ENCODE measurements around the gene KRT72.
"Not testable (repeated sequence)": the region's sequence is repeated elsewhere in the genome, so short reads cannot be mapped to it uniquely, and the experiment has no call there.

KRT72 gene

DNA sequence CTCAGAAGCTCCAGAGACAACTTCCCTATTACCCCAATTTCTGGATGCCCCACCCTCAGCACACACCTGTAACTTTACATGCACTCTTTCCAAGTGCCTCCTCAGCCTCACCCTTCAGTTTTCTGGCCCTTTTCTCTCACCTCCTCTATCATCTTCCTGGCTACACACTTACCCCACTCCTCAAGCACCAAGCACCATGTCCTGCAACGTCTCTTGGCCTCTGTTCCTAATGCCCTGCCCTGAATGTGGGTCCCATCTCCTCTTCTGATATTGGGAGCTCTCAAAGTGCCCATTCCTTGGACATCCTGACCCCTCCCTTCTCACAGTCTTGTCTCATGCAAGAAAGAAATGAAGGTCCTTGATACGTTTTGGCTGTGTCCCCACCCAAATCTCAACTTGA, 1.2 kb downstream of the KRT72 start:
- Histone ChIP-seq H3K4me1 (ENCODE audit: low read length) (no peaks in the 10 kb centered on the region), H3K36me3 (replicated peaks; ENCODE audit: low read depth, low read length) (no peaks in the 10 kb centered on the region), H3K27me3 (ENCODE audit: low read depth, low read length) (peaks cover 33% of the 10 kb centered on the region), H3K4me3 (ENCODE audit: low read length) (no peak overlapping the region), H3K4me2 (ENCODE audit: low read length) (no peak overlapping the region), H3K27ac (ENCODE audit: low read length) (no peak overlapping the region), H4K20me1 (ENCODE audit: insufficient read depth, low read length) (no peaks in the 10 kb centered on the region), H3K79me2 (ENCODE audit: low read length) (no peaks in the 10 kb centered on the region), H3K9me3 (ENCODE audit: insufficient read depth, low read length) (no peaks in the 10 kb centered on the region), H3K9ac (ENCODE audit: low read length) (no peak overlapping the region), H2AFZ (ENCODE audit: low read depth, low read length) (no peak overlapping the region)
- TF ChIP-seq, protein P1, sequence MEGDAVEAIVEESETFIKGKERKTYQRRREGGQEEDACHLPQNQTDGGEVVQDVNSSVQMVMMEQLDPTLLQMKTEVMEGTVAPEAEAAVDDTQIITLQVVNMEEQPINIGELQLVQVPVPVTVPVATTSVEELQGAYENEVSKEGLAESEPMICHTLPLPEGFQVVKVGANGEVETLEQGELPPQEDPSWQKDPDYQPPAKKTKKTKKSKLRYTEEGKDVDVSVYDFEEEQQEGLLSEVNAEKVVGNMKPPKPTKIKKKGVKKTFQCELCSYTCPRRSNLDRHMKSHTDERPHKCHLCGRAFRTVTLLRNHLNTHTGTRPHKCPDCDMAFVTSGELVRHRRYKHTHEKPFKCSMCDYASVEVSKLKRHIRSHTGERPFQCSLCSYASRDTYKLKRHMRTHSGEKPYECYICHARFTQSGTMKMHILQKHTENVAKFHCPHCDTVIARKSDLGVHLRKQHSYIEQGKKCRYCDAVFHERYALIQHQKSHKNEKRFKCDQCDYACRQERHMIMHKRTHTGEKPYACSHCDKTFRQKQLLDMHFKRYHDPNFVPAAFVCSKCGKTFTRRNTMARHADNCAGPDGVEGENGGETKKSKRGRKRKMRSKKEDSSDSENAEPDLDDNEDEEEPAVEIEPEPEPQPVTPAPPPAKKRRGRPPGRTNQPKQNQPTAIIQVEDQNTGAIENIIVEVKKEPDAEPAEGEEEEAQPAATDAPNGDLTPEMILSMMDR (IDR thresholded peaks at IDR 0.05; ENCODE audit: low read depth, low read length), result no peak
- TF ChIP-seq EZH2phosphoT487 (IDR thresholded peaks at IDR 0.05; ENCODE audit: low read depth), result no peak

- Histone ChIP-seq H3K4me2 (ENCODE audit: low read length) (no peak overlapping the region), H3K27me3 (ENCODE audit: low read depth, low read length) (peaks cover 33% of the 10 kb centered on the region), H4K20me1 (ENCODE audit: insufficient read depth, low read length) (no peaks in the 10 kb centered on the region), H3K27ac (ENCODE audit: low read length) (no peak overlapping the region), H3K4me1 (ENCODE audit: low read length) (no peaks in the 10 kb centered on the region), H3K9ac (ENCODE audit: low read length) (no peak overlapping the region), H3K79me2 (ENCODE audit: low read length) (no peaks in the 10 kb centered on the region), H3K9me3 (ENCODE audit: insufficient read depth, low read length) (no peaks in the 10 kb centered on the region), H3K36me3 (replicated peaks; ENCODE audit: low read depth, low read length) (no peaks in the 10 kb centered on the region), H2AFZ (ENCODE audit: low read depth, low read length) (no peak overlapping the region), H3K4me3 (ENCODE audit: low read length) (no peak overlapping the region)
- TF ChIP-seq EZH2phosphoT487 (IDR thresholded peaks at IDR 0.05; ENCODE audit: low read depth), result no peak
- TF ChIP-seq, protein P1 (IDR thresholded peaks at IDR 0.05; ENCODE audit: low read depth, low read length), result no peak
These were observed 2.3 kb downstream of the KRT72 start for GRCh38 chr12:52598966-52599365.

DNA sequence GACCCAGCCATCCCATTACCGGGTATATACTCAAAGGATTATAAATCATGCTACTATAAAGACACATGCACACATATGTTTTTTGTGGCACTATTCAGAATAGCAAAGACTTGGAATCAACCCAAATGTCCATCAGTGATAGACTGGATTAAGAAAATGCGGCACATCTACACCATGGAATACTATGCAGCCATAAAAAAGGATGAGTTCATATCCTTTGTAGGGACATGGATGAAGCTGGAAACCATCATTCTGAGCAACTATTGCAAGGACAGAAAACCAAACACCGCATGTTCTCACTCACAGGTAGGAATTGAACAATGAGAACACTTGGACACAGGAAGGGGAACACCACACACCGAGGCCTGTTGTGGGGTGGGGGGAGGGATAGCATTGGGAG, 7.0 kb downstream of the KRT72 start:
- H3K4me3 ChIP-seq (ENCODE audit: low read length); H3K27ac ChIP-seq (ENCODE audit: low read length); H2AFZ ChIP-seq (ENCODE audit: low read depth, low read length); H3K4me2 ChIP-seq (ENCODE audit: low read length); H3K9ac ChIP-seq (ENCODE audit: low read length); H4K20me1 ChIP-seq (ENCODE audit: insufficient read depth, low read length); H3K9me3 ChIP-seq (ENCODE audit: insufficient read depth, low read length); H3K79me2 ChIP-seq (ENCODE audit: low read length); H3K36me3 ChIP-seq (replicated peaks; ENCODE audit: low read depth, low read length); H3K4me1 ChIP-seq (ENCODE audit: low read length): not testable (repeated sequence)
- peaks cover 36% of the 10 kb centered on the region for H3K27me3 ChIP-seq (ENCODE audit: low read depth, low read length)

DNA sequence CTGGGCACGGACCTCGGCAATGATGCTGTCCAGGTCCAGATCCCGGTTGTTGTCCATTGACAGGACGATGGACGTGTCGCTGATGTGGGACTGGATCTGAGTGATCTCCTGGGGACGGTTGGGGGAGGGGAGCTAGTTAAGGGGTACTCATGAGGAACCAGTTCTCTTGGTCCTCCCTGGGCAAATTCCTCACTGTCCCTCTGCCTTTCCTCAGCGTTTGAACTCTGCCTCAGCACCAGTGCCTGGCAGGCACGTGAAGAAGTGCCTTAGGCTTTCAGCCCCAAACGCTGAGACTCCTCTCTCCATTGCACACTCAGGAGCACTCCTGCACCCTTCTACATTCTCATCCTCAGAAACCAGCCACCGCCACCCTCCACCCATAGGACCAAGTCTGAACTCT, 9.7 kb downstream of the KRT72 start:
- Histone ChIP-seq H3K9ac (ENCODE audit: low read length) (no peak overlapping the region), H3K4me3 (ENCODE audit: low read length) (no peak overlapping the region)
- TF ChIP-seq EZH2phosphoT487 (IDR thresholded peaks at IDR 0.05; ENCODE audit: low read depth), result no peak
- TF ChIP-seq, protein P1 (IDR thresholded peaks at IDR 0.05; ENCODE audit: low read depth, low read length), result no peak

DNA sequence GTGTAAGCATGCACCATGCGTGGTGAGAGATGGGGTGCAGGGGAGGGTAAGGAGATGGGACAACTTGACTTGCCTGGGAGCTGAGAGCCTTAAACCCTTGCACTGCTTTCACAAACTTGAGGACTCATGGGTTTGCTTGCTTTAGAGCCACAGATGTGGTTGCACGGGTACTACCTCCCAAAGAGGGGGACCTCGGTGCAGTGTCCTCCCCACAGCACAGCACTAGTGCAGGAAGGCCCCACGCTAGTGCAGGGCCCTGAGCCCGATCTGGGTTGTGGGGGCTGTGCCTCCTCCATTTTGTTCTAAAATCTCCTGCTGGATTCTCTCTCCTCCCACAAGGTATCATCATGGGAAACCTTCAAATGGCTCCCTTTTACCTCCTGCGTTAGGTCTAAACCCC, 11.2 kb downstream of the KRT72 start:
- no peak for TF ChIP-seq EZH2phosphoT487 (IDR thresholded peaks at IDR 0.05; ENCODE audit: low read depth)
- TF ChIP-seq, protein P1 (IDR thresholded peaks at IDR 0.05; ENCODE audit: low read depth, low read length), result no peak
- Histone ChIP-seq H3K27ac (ENCODE audit: low read length) (no peak overlapping the region), H3K4me3 (ENCODE audit: low read length) (no peak overlapping the region), H2AFZ (ENCODE audit: low read depth, low read length) (no peak overlapping the region), H3K9ac (ENCODE audit: low read length) (no peak overlapping the region), H3K9me3 (ENCODE audit: insufficient read depth, low read length) (no peaks in the 10 kb centered on the region), H3K36me3 (replicated peaks; ENCODE audit: low read depth, low read length) (no peaks in the 10 kb centered on the region), H3K4me2 (ENCODE audit: low read length) (no peak overlapping the region), H3K4me1 (ENCODE audit: low read length) (no peaks in the 10 kb centered on the region), H4K20me1 (ENCODE audit: insufficient read depth, low read length) (no peaks in the 10 kb centered on the region), H3K27me3 (ENCODE audit: low read depth, low read length) (peaks cover 16% of the 10 kb centered on the region; the same call in 1 of the 2 replicates), H3K79me2 (ENCODE audit: low read length) (no peaks in the 10 kb centered on the region)

More for the DNA sequence above, 9.7 kb downstream of the KRT72 start:
- Histone ChIP-seq H3K79me2 (ENCODE audit: low read length) (no peaks in the 10 kb centered on the region), H3K9me3 (ENCODE audit: insufficient read depth, low read length) (no peaks in the 10 kb centered on the region), H3K36me3 (replicated peaks; ENCODE audit: low read depth, low read length) (no peaks in the 10 kb centered on the region), H3K27me3 (ENCODE audit: low read depth, low read length) (peaks cover 25% of the 10 kb centered on the region; the same call in 1 of the 2 replicates), H3K4me2 (ENCODE audit: low read length) (no peak overlapping the region), H4K20me1 (ENCODE audit: insufficient read depth, low read length) (no peaks in the 10 kb centered on the region), H2AFZ (ENCODE audit: low read depth, low read length) (no peak overlapping the region), H3K4me1 (ENCODE audit: low read length) (no peaks in the 10 kb centered on the region), H3K27ac (ENCODE audit: low read length) (no peak overlapping the region)

Data from OCI-LY3 (cell line).